Glutamatergic neuron (in vitro differentiated cells): Measurements from ENCODE around the gene APOLD1. TPM values are rescaled to one million over a fixed set of nuclear protein-coding genes. Genes with fewer than 3 reads are reported as not detected.

ENCODE experiments used
- DNase-seq: peaks from one replicate; pipeline ENCODE4 v3.0.0; 2022
- H3K27ac Mint-ChIP-seq: one replicate; pipeline ENCODE4 v1.8.0; 2020; ENCODE audit warnings: mild to moderate bottlenecking, mixed read lengths, inconsistent platforms; ENCODE audit not compliant: unreplicated experiment
- H3K27me3 Mint-ChIP-seq: one replicate; pipeline ENCODE4 v1.8.0; 2020; ENCODE audit warnings: mild to moderate bottlenecking, moderate library complexity, mixed read lengths, inconsistent platforms; ENCODE audit not compliant: unreplicated experiment
- H3K36me3 Mint-ChIP-seq: one replicate; pipeline ENCODE4 v1.8.0; 2020; ENCODE audit warnings: mild to moderate bottlenecking, mixed read lengths, inconsistent platforms; ENCODE audit not compliant: unreplicated experiment
- H3K4me1 Mint-ChIP-seq: one replicate; pipeline ENCODE4 v1.8.0; 2020; ENCODE audit warnings: mild to moderate bottlenecking, low read depth, mixed read lengths, inconsistent platforms; ENCODE audit not compliant: unreplicated experiment
- H3K4me3 Mint-ChIP-seq: one replicate; pipeline ENCODE4 v1.8.0; 2020; ENCODE audit warnings: mild to moderate bottlenecking, mixed read lengths, inconsistent platforms; ENCODE audit not compliant: unreplicated experiment
- H3K9me3 Mint-ChIP-seq: one replicate; pipeline ENCODE4 v1.8.0; 2020; ENCODE audit warnings: mild to moderate bottlenecking, moderate library complexity, mixed read lengths, inconsistent platforms; ENCODE audit not compliant: unreplicated experiment
- CTCF ChIP-seq: fragments of 200-600 bp; sonication (generic); IDR thresholded peaks from one replicate; pipeline ENCODE4 v1.5.0; 2021; ENCODE audit not compliant: partially characterized antibody, unreplicated experiment
- total RNA-seq: library from RNA; stranded (reverse); fragmentation: NEBNext Ultra II Directional; extraction: Animal tissue kit (Norgen Biotek cat#: 25700); gene quantifications from one replicate; pipeline ENCODE4 v1.2.1, GENCODE V29; 2021; ENCODE audit not compliant: unreplicated experiment

The APOLD1 gene
- total RNA-seq, 1 donor from 2014 or later = 0.86 TPM

GRCh38 chr12:12821975-12822374, 36.5 kb downstream of the APOLD1 start:
- H3K4me3 Mint-ChIP-seq = no peak overlapping the region
- no peaks in the 10 kb centered on the region for H3K36me3 Mint-ChIP-seq
- DNase-seq = no peak
- no peaks in the 10 kb centered on the region for H3K4me1 Mint-ChIP-seq
- no peaks in the 10 kb centered on the region for H3K9me3 Mint-ChIP-seq
- H3K27me3 Mint-ChIP-seq = no peaks in the 10 kb centered on the region
- H3K27ac Mint-ChIP-seq = no peak overlapping the region
- TF ChIP-seq CTCF = no peak

- no peak for DNase-seq
- no peaks in the 10 kb centered on the region for H3K36me3 Mint-ChIP-seq
- H3K27ac Mint-ChIP-seq = no peak overlapping the region
- TF ChIP-seq CTCF = no peak
- H3K4me1 Mint-ChIP-seq = no peaks in the 10 kb centered on the region
- H3K9me3 Mint-ChIP-seq = no peaks in the 10 kb centered on the region
- no peak overlapping the region for H3K4me3 Mint-ChIP-seq
- no peaks in the 10 kb centered on the region for H3K27me3 Mint-ChIP-seq
These were observed 37.4 kb downstream of the APOLD1 start for GRCh38 chr12:12822886-12823285.

- Mint-ChIP-seq H3K4me1 (no peaks in the 10 kb centered on the region), H3K9me3 (no peaks in the 10 kb centered on the region), H3K36me3 (no peaks in the 10 kb centered on the region), H3K4me3 (no peak overlapping the region), H3K27me3 (no peaks in the 10 kb centered on the region), H3K27ac (no peak overlapping the region)
- DNase-seq = no peak
- no peak for TF ChIP-seq CTCF
These were observed 37.8 kb downstream of the APOLD1 start for GRCh38 chr12:12823300-12823699.

- TF ChIP-seq CTCF = no peak
- no peak overlapping the region for H3K27ac Mint-ChIP-seq
- no peak for DNase-seq
- no peaks in the 10 kb centered on the region for H3K9me3 Mint-ChIP-seq
- no peaks in the 10 kb centered on the region for H3K36me3 Mint-ChIP-seq
- no peaks in the 10 kb centered on the region for H3K27me3 Mint-ChIP-seq
- no peaks in the 10 kb centered on the region for H3K4me1 Mint-ChIP-seq
- H3K4me3 Mint-ChIP-seq = no peak overlapping the region
These were observed 38.4 kb downstream of the APOLD1 start for GRCh38 chr12:12823811-12824210.

DNA sequence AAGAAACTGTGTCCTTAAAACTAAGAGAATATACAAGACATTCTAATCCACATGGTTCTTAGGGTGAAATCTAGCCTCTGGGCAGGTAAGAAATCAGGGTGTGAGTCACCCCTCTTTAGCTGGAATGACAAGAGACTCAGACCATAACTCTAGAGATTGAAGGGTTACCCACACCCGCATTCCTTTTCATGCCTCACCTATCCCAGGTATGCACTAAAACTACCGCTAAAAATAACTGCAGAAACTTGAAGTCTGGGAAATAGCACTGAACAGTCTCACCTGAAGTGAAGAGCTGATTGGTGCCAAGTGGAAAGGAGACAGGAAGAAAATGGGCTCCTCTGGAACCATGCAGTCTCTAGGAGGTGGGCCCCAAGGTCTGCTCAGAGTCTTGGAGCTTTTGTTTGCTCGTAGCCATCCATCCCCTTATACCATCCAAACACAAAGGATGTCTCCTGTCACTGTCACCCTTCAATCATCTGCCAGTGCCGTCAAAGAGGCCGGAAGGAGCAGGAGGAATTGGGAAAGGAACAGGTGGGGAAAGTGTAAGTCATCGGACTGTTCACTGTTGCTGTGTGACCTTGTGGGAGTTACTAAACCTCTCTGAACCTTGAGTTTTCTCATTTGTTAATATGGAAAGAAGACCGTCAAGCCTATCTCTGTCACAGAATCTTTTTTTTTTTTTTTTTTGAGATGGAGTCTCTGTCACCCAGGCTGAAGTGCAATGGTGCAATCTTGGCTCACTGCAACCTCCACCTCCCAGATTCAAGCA, 50.1 kb downstream of the APOLD1 start:
- no peak overlapping the region for H3K27ac Mint-ChIP-seq
- H3K27me3 Mint-ChIP-seq = no peaks in the 10 kb centered on the region

More for the DNA sequence above, 50.1 kb downstream of the APOLD1 start:
- peaks cover 2% of the 10 kb centered on the region for H3K9me3 Mint-ChIP-seq
- peaks cover 6% of the 10 kb centered on the region for H3K36me3 Mint-ChIP-seq
- no peaks in the 10 kb centered on the region for H3K4me1 Mint-ChIP-seq
- H3K4me3 Mint-ChIP-seq = no peak overlapping the region
- no peak for TF ChIP-seq CTCF
- DNase-seq = no peak
